ENCODE results near the gene GNA15.

The GNA15 gene

DNA sequence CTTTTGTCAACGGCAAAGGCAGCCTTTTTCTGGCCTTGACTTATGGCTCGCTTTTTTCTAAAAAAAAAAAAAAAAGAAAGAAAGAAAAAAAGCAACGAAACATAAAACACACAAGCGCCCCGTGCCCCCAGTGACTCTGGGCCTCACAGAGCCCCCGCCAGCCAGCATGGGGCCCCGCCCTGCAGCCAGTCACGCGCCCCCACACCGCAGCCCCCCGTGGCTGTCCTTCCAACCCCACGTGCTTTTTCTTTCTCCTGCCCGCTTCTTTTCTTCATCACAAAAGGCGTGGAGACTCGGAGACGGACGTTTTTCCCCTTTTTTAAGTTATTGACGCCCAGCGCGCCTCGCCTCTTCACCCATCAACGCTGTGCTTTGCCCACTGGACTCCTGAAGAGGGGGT is 14.4 kb upstream of the GNA15 start:
- no peak for DNase-seq (ENCODE audit: low spot score)

- no peak for DNase-seq (ENCODE audit: low spot score)
Measured at GRCh38 chr19:3121821-3122511, 13.9 kb upstream of the GNA15 start.

DNA sequence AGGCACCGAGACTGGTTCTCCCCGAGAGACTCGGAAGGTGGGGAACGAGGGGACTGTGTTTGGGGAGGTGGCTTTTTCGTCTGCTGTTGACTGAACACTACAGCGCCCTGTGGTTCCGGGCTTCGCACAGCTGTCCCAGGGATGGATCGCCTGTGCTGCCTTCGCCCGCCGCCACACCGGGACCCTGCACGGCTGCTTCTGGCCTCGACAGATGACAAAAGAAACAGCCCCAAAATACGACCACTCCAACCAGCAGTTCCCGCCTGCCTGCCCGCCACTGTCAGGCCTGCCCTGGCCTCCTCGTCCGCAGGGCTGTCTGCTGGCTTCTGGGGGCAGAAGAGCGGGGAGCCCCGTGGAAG is 13.3 kb upstream of the GNA15 start:
- DNase-seq (ENCODE audit: low spot score): no peak

GRCh38 chr19:3123088-3123721 is 12.6 kb upstream of the GNA15 start:
- DNase-seq (ENCODE audit: low spot score): no peak

GRCh38 chr19:3123956-3124355 is 11.9 kb upstream of the GNA15 start:
- no peak for DNase-seq (ENCODE audit: low spot score)

DNA sequence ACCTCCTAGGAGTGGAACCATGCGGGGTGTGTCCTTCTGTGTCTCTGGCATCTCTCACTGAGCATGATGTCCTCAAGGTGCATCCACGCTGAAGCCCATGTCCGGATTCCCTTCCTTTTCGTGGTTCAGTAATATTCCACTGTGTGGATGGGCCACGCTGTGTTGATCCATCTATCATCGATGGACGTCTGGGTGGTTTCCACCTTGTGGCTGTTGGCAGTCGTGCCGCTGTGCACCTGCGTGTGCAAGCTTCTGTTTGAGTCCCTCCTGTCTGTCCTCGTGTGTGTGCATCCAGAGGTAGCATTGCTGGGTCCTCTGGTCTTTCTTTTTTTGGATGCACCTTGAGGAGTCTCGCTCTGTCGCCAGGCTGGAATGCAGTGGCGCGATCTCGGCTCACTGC is 11.2 kb upstream of the GNA15 start:
- DNase-seq (ENCODE audit: low spot score): no peak

DNA sequence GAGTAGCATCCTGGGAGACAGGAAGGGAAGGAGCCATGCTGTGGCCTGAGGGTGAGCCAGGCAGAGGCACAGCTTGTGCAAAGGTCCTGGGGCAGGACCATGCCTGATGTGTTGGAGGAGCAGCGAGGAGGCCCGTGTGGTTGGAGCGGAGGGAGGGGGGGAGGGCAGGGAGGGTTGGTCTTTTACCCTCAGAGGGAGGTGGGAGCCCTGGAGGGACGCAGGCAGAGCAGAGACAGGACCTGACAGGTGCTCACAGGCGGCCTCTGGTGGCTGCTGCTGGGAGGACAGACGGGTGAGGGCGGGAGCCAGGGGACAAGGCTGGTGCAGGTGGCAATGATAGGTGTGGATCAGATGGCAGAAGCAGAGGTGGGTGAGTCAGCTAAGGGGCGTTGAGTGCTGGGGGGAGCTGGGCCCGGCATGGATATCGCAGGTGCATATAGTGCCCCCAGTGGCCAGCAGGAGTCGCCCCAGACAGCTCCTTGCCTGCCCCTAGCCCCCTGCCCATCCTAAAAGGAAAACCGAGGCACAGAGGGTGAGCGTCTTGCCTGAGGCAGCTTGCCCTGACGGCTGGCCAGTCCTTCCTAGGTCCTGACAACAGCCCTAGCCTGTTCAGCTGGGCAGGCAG is 9.8 kb upstream of the GNA15 start:
- no peak for DNase-seq (ENCODE audit: low spot score)

DNA sequence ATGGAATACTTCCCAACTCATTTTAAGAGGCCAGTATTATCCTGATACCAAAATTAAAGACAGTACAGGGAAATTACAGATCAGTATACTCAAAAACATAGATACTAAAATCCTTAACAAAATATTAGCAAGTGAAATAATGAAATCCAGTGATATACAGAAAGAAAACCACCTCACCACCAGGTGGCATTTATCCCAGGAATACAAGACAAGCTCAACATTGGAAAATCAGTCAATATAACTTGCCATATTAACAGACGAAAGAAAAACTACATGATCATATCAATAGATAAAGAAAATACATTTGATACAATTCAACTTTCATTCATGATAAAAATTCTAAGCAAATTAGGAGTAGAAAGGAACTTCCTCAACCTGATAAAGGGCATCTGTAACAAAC is 6.7 kb upstream of the GNA15 start:
- DNase-seq (ENCODE audit: low spot score): no peak

- DNase-seq (ENCODE audit: low spot score): no peak
Measured at GRCh38 chr19:3131168-3131567, 4.7 kb upstream of the GNA15 start.

DNA sequence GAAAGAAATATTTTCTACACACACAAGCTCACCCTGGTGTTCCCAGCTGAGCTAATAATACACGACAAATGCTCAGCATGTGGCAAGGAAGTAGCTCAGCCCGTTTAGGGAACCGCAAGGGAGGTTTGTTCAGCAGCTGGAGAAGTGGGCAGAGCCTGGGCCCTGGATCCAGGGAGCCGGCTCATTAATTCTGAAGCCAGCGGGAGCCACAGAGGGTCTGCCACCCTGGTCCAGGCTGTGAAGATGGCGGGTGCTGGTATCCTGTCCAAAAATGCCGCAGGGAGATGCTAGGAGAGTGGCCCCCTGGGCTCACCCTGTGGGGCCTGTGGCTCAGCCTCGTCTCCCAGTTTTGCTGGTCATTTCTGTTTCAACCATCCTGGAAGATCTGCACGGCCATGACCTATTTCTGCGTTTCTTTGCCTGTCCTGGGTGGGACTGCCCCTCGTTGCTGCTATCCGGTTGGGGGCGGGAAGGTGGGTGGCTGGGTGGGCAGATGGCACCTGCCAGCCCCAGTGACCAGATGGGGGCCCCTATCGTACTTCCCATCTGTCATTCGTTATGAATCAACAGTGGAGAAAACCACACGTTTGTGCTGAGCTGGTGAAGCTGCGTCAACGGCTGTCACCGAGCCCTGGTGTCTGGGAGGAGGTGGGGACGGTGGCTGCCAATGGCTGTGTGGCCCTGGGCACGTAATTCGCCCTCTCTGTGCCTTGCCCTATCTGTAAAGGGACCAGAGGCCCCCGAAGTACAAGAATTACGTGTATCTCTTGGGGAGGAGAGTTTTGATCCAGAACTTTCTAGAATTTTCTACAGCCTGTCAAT is 2.7 kb upstream of the GNA15 start:
- no peak for DNase-seq (ENCODE audit: low spot score)

GRCh38 chr19:3133793-3134116 is 2.1 kb upstream of the GNA15 start:
- no peak for DNase-seq (ENCODE audit: low spot score)

- DNase-seq (ENCODE audit: low spot score): no peak
Measured at GRCh38 chr19:3136684-3137055, 837 bp downstream of the GNA15 start.

GRCh38 chr19:3137119-3137518 is 1.3 kb downstream of the GNA15 start:
- no peak for DNase-seq (ENCODE audit: low spot score)

DNA sequence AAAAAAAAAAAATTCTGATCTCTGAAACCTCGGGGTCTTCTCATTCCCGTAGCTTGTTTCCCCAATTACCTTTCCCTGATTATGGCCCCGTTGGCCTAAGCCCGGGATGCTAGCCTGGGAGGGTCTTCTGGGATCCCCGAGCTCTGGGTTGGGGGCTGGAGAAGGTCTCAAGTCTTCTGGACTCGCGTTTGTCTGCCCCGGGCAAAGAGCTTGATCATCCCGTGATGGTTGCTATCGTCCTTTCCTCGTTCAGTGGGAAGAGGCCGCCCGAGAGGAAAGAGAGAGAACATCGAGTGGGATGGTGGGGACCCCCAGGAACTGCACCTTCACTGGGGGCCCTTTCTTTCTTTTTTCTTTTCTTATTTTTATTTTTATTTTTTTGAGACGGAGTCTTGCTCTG is 2.4 kb downstream of the GNA15 start:
- DNase-seq (ENCODE audit: low spot score): no peak

- no peak for DNase-seq (ENCODE audit: low spot score)
Measured at GRCh38 chr19:3140667-3141038, 4.8 kb downstream of the GNA15 start.

DNA sequence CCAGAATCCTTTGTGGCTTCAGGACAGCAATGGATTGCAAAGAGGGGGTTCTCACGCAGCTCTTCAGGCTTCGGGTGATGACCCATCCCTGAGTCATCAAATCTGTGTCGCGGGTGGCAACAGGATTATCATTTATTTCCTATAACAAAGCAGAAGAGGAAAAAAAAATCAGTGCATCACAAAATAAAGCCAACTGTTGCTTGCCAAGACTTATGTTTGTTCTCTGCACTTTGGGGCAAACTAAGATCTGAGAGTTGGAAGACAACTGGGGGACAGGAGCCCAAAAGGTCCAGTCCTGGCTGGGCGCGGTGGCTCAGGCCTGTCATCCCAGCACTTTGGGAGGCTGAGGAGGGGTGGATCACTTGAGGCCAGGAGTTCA is 6.4 kb downstream of the GNA15 start:
- no peak for DNase-seq (ENCODE audit: low spot score)

DNA sequence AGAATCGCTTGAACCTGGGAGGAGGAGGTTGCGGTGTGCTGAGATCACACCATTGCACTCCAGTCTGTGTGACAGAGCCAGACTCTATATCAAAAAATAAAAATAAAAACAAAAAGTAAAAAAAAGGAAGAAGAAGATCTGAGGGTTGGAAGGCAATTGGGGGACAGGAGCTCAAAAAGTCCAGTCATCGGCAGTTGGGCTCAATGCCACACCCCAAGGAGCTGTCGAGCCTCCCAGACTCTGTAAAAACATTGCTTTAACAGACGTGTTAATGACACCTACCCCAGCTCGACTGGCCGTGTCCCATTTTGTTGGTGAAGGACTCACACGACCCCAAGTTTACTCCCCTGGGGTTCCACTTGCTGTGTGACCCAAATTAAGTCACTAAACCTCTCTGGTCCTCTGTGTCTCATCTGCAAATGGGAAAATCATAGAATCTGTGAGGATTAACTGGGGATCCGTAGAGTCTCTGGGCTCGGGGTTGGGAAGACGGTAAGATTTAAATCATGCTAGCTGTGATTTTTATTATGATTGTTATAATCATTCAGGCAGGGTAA is 7.0 kb downstream of the GNA15 start:
- DNase-seq (ENCODE audit: low spot score): no peak

GRCh38 chr19:3145909-3146676 is 10.3 kb downstream of the GNA15 start:
- no peak for DNase-seq (ENCODE audit: low spot score)

GRCh38 chr19:3146677-3147100 is 10.9 kb downstream of the GNA15 start:
- no peak for DNase-seq (ENCODE audit: low spot score)

DNA sequence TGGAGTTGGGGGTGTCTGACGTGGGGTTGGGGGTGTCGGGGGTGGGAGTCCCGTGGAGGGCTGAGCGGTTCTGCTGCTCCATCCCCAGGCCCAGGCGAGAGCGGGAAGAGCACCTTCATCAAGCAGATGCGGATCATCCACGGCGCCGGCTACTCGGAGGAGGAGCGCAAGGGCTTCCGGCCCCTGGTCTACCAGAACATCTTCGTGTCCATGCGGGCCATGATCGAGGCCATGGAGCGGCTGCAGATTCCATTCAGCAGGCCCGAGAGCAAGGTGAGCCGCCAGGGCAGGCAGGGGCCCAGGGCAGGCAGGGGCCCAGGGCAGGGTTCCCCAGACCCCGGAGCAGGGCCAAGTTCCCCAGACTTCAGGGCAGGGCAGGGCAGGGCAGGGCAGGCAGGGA is 12.7 kb downstream of the GNA15 start:
- DNase-seq (ENCODE audit: low spot score): no peak

DNA sequence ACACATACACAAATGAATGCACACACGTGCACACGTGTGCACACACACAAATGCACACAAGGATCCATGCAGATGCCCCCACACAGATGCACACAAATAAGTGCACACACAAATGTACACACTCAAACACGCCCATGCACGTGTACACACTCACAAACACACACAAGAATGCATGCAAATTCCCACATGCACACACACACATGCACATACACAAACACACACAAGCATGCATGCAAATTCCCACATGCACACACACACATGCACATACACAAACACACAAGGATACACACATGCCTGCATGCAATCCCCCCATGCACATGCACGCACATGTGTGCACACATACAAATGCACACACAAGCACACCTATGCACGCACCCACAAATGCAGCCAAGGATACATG is 13.3 kb downstream of the GNA15 start:
- no peak for DNase-seq (ENCODE audit: low spot score)
